Skin epidermis (tissue), 12 donors: ENCODE measurements around the gene RIC8B.
"Not testable (repeated sequence)": the region's sequence is repeated elsewhere in the genome, so short reads cannot be mapped to it uniquely, and the experiment has no call there.

Experiments used
- H3K27ac ChIP-seq, 21 experiments: fragments of 200-600 bp; sonication (generic) in 11 of 21; one replicate each; pipeline ENCODE4 v1.5.0; 2020; ENCODE audit warnings: mild to moderate bottlenecking in 3 of 21, inconsistent platforms in 2 of 21, moderate library complexity in 2 of 21
- H3K4me3 ChIP-seq, 7 experiments: fragments of 200-600 bp; sonication (generic) in 2 of 7; one replicate each; pipeline ENCODE4 v1.5.0; 2020; ENCODE audit warnings: inconsistent platforms in 2 of 7, mild to moderate bottlenecking in 2 of 7, moderate library complexity in 1 of 7

The RIC8B gene

DNA sequence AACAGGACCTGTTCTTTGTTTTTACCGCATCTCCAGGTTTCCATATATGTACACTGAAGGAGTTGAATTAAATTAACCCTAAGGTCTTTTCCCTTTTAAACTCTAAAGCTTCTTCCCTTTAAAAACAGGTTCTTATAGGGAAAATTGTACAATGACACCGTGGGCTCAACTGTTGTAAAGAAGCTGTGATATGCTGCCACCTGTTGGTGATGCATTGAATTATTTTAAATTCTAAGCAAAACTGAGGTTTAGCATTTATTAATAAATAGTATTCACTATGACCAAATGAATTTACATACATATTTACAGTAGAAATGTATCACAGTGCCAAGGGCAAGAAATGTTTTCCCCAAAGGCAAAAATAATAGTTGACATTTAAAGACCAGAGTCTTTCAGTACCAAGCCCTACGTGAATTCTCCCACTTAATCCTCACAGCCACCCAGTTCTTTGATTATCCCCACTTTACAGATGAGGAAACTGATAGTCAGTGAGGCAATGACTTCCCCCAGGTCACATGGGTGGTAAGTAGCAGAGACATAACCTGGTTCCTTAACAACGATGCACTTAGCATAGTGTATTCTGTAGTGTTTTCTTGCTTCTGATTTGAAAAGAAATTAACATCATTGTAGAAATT, 145.5 kb downstream of the RIC8B start:
- no peak overlapping the region for H3K27ac ChIP-seq

DNA sequence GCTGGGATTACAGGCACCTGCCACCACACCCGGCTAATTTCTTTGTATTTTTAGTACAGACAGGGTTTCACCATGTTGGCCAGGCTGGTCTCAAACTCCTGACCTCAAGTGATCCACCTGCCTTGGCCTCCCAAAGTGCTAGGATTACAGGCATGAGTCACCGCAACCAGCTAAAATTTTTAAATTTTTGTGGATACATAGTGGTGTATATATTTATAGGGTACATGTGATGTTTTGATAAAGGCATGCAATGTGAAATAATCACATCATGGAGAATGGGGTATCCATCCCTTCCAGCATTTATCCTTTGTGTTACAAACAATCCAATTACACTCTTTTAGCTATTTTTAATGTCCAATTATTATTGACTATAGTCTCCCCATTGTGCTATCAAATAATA, 147.5 kb downstream of the RIC8B start:
- H3K4me3 ChIP-seq, H3K27ac ChIP-seq: not testable (repeated sequence)

More for the DNA sequence above, 145.5 kb downstream of the RIC8B start:
- no peak overlapping the region for H3K4me3 ChIP-seq

DNA sequence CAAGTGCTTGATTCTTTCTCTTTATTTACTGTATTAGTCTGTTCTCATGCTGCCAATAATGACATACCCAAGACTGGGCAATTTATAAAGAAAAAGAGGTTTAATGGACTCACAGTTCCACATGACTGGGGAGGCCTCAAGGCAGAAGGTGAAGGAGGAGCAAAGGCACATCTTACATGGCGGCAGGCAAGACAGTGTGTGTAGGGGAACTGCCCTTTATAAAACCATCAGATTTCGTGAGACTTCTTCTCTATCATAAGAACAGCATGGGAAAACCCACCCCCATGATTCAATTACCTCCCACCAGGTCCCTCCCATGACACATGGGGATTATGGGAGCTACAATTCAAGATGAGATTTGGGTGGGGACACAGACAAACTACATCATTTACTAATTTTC, 149.1 kb downstream of the RIC8B start:
- H3K27ac ChIP-seq, H3K4me3 ChIP-seq: not testable (repeated sequence)

DNA sequence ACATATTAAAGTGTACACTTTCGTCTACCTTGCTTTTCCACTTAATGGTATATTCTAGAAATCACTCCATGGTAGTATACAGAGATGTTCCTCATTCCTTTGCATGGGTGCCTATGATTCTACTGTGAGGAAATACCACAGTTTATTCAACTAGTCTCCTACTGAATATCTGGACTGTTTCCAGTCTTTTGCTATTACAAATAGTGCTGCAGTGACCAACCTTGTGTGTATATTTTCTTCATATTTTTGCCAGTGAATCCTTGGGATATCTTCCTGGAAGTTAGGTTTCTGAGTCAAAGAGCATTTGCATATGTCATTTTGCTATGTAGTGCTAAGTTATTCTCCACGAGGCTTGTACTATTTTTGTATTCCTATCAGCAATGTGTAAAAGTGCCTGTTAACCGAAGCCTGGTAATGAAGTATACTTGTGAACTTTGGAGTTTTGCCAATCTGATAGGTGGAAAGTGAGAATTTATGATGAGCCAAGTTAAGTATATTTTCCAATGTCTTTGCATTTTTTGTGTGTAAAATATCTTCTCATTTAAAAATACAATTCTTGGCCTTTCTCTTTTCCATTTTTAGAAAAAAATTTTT, 149.9 kb downstream of the RIC8B start:
- H3K27ac ChIP-seq = no peak overlapping the region
- no peak overlapping the region for H3K4me3 ChIP-seq

DNA sequence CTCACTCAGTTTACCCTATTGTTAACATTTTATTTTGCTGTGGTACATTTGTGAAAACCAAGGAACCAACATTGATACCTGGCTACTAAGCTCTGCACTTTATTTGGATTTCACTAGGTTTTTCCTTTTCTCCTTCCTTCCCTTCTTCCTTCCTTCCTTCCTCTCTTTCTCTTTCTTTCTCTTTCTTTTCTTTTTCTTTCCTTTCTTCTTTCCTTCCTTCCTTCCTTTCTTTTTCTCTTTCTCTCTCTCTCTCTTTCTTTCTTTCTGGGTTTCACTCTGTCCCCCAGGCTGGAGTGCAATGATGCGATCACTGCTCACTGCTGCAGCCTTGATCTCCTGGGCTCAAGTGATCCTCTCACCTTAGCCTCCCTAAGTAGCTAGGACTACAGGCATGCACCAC, 152.2 kb downstream of the RIC8B start:
- no peak overlapping the region for H3K27ac ChIP-seq
- no peak overlapping the region for H3K4me3 ChIP-seq

DNA sequence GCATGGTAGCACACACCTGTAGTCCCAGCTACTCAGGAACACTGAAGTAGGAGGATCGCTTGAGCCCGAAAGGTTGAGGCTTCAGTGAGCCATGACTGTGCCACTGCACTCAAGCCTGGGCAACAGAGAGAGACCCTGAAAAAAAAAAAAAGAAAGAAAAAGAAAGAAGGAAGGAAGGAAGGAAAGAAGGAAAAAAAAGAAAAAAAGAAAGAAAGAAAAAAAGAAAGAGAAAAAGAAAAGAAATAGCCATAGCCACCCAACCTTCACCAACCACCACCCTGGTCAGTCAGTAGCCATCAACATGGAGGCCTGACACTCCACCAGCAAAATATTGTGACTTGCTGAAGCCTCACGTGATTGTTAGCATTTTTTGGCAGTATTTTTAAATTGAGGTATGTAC, 159.8 kb downstream of the RIC8B start:
- no peak overlapping the region for H3K4me3 ChIP-seq
- no peak overlapping the region for H3K27ac ChIP-seq
